NB4 (cell line): ENCODE measurements around the gene CUX1.

Experiments
- CTCF ChIP-seq: IDR thresholded peaks from one replicate; pipeline ENCODE4 v1.5.1; 2012; ENCODE audit warnings: low read depth, low read length
- MAX ChIP-seq: IDR thresholded peaks from 2 replicates; pipeline ENCODE4 v1.6.1; 2011; ENCODE audit warnings: low read depth, low read length
- POLR2A ChIP-seq: IDR thresholded peaks from 2 replicates; pipeline ENCODE4 v1.6.1; 2011; ENCODE audit warnings: mild to moderate bottlenecking; ENCODE audit not compliant: insufficient read length; ENCODE audit errors: extremely low read depth

- TF ChIP-seq CTCF (no peak), POLR2A (no peak), MAX (0 out of 2 replicates have a peak, but pooled peaks have one; percentile 32)
Measured at GRCh38 chr7:102284891-102285539, 467.6 kb downstream of the CUX1 start.
